Medulla oblongata (tissue), 1 donor: Measurements from ENCODE around the gene RERE.

Source experiments
- DNase-seq: peaks from one replicate; pipeline ENCODE4 v3.0.0-alpha.2; 2015; ENCODE audit errors: extremely low spot score

The RERE gene

GRCh38 chr1:8478566-8478965 lies 338.9 kb downstream of the RERE start:
- no peak for DNase-seq

- no peak for DNase-seq
Measured at GRCh38 chr1:8477983-8478362, 339.5 kb downstream of the RERE start.

- DNase-seq = no peak
Measured at GRCh38 chr1:8477166-8477982, 340.1 kb downstream of the RERE start.

- DNase-seq = peak; percentile 20
Measured at GRCh38 chr1:8476006-8476405, 341.4 kb downstream of the RERE start.

GRCh38 chr1:8474369-8474768 lies 343.1 kb downstream of the RERE start:
- DNase-seq = no peak

- no peak for DNase-seq
Measured at GRCh38 chr1:8473891-8474300, 343.5 kb downstream of the RERE start.

- DNase-seq = no peak
Measured at GRCh38 chr1:8473121-8473875, 344.1 kb downstream of the RERE start.

GRCh38 chr1:8472668-8473067 lies 344.8 kb downstream of the RERE start:
- no peak for DNase-seq

GRCh38 chr1:8471451-8471850 lies 346.0 kb downstream of the RERE start:
- DNase-seq = no peak

GRCh38 chr1:8468751-8469150 lies 348.7 kb downstream of the RERE start:
- DNase-seq = no peak

GRCh38 chr1:8467308-8467707 lies 350.1 kb downstream of the RERE start:
- no peak for DNase-seq

- peak; percentile 63 for DNase-seq
Measured at GRCh38 chr1:8465692-8466091, 351.7 kb downstream of the RERE start.

- peak; percentile 63 for DNase-seq
Measured at GRCh38 chr1:8465013-8465412, 352.4 kb downstream of the RERE start.

- DNase-seq = no peak
Measured at GRCh38 chr1:8464377-8464776, 353.1 kb downstream of the RERE start.

- DNase-seq = peak; percentile 73
Measured at GRCh38 chr1:8463144-8463927, 354.1 kb downstream of the RERE start.

GRCh38 chr1:8462371-8462892 lies 355.0 kb downstream of the RERE start:
- DNase-seq = no peak

- DNase-seq = no peak
Measured at GRCh38 chr1:8461351-8462110, 355.9 kb downstream of the RERE start.

- DNase-seq = no peak
Measured at GRCh38 chr1:8460784-8461183, 356.7 kb downstream of the RERE start.

GRCh38 chr1:8460132-8460544 lies 357.3 kb downstream of the RERE start:
- DNase-seq = peak; percentile 47

- DNase-seq = no peak
Measured at GRCh38 chr1:8458607-8459006, 358.8 kb downstream of the RERE start.

- DNase-seq = no peak
Measured at GRCh38 chr1:8457760-8458381, 359.6 kb downstream of the RERE start.
